ENCODE results near the gene CXCL1.

GRCh38 chr4:73918058-73918457 is 48.9 kb downstream of the CXCL1 start:
- TF ChIP-seq CTCF (IDR thresholded peaks at IDR 0.05; ENCODE audit: poor library complexity) = no peak
- no peak for TF ChIP-seq EZH2 (IDR thresholded peaks at IDR 0.05; ENCODE audit: borderline replicate concordance)
- no peak for TF ChIP-seq EZH2phosphoT487 (IDR thresholded peaks at IDR 0.05; ENCODE audit: low read depth, severe bottlenecking, unreplicated experiment)

All from hepatocyte (in vitro differentiated cells).